ENCODE measurements around the gene WLS.

DNA sequence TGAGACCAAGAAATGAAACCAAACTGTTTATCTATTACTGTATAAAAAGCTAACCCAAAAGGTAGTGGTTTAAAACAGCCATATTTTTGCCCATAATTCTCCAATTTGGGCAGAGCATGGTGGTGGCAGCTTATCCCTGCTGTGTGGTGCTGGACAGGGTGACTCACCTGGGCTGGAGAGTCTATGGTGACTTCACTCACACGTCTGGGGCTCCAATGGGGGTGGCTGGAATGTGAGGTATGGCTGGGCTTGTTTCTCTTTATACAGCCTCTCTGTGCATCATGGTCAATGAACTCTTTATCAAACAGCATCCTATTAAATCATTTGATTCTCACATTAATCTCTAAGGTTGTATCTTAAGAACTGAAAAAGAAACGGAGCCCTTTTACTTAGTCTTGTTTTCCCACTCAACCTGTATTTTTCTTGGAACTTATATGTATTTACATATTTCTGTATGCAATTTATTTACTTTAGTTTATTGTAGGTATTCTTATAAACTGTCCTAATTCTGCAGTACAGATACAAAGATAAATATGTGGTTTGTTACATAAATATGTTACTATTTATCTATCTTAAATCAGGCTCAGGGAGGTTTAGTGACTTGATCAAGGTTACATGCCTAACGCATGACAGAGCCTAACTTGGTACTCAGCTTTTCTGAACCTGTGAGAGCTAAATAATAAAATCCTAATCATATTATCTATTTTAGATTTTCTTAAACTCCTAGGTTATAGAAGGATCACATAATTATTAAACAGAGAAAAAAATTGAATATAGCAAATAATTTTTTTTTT, 37.5 kb upstream of the WLS start:
- TF ChIP-seq EZH2 (IDR thresholded peaks at IDR 0.05; ENCODE audit: low read depth, unreplicated experiment) (no peak), POLR2AphosphoS5 (IDR thresholded peaks at IDR 0.05; ENCODE audit: low read depth) (no peak), ZNF114 (CRISPR knock-in tag; IDR thresholded peaks at IDR 0.05) (no peak)
- TF ChIP-seq, protein P1, sequence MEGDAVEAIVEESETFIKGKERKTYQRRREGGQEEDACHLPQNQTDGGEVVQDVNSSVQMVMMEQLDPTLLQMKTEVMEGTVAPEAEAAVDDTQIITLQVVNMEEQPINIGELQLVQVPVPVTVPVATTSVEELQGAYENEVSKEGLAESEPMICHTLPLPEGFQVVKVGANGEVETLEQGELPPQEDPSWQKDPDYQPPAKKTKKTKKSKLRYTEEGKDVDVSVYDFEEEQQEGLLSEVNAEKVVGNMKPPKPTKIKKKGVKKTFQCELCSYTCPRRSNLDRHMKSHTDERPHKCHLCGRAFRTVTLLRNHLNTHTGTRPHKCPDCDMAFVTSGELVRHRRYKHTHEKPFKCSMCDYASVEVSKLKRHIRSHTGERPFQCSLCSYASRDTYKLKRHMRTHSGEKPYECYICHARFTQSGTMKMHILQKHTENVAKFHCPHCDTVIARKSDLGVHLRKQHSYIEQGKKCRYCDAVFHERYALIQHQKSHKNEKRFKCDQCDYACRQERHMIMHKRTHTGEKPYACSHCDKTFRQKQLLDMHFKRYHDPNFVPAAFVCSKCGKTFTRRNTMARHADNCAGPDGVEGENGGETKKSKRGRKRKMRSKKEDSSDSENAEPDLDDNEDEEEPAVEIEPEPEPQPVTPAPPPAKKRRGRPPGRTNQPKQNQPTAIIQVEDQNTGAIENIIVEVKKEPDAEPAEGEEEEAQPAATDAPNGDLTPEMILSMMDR (conservative IDR thresholded peaks at IDR 0.05; ENCODE audit: low read depth in 2 of 2) = no peak
